Measurements from ENCODE around the gene C3orf33. TPM values are rescaled to one million over a fixed set of nuclear protein-coding genes. Genes with fewer than 3 reads are reported as not detected.

Gene C3orf33
- total and polyA plus RNA-seq, 2 of the 8 experiments (the other 6 are each of a cell fraction or from before 2014, with no cell fraction given), result 3.4 to 4.5 TPM

DNA sequence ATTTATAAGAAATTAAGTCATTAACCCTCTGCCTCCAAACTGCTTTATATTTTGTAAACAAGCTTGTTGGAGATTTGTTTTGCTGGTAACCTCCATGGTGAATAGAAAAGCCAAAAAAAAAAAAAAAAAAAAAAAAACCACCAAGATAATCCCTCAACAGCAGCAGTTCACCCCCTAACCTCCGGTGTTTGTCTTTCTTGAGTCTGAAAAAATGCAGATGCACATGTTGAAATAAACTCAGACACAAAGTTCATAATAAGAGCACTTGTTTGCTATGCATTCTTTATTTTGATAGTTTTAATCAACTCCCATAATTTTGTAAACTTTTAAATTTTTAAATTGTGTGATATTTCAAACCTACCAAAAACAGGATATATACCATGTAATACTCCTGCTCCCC, 59.4 kb downstream of the C3orf33 start (continued):
- TF ChIP-seq, protein P1, sequence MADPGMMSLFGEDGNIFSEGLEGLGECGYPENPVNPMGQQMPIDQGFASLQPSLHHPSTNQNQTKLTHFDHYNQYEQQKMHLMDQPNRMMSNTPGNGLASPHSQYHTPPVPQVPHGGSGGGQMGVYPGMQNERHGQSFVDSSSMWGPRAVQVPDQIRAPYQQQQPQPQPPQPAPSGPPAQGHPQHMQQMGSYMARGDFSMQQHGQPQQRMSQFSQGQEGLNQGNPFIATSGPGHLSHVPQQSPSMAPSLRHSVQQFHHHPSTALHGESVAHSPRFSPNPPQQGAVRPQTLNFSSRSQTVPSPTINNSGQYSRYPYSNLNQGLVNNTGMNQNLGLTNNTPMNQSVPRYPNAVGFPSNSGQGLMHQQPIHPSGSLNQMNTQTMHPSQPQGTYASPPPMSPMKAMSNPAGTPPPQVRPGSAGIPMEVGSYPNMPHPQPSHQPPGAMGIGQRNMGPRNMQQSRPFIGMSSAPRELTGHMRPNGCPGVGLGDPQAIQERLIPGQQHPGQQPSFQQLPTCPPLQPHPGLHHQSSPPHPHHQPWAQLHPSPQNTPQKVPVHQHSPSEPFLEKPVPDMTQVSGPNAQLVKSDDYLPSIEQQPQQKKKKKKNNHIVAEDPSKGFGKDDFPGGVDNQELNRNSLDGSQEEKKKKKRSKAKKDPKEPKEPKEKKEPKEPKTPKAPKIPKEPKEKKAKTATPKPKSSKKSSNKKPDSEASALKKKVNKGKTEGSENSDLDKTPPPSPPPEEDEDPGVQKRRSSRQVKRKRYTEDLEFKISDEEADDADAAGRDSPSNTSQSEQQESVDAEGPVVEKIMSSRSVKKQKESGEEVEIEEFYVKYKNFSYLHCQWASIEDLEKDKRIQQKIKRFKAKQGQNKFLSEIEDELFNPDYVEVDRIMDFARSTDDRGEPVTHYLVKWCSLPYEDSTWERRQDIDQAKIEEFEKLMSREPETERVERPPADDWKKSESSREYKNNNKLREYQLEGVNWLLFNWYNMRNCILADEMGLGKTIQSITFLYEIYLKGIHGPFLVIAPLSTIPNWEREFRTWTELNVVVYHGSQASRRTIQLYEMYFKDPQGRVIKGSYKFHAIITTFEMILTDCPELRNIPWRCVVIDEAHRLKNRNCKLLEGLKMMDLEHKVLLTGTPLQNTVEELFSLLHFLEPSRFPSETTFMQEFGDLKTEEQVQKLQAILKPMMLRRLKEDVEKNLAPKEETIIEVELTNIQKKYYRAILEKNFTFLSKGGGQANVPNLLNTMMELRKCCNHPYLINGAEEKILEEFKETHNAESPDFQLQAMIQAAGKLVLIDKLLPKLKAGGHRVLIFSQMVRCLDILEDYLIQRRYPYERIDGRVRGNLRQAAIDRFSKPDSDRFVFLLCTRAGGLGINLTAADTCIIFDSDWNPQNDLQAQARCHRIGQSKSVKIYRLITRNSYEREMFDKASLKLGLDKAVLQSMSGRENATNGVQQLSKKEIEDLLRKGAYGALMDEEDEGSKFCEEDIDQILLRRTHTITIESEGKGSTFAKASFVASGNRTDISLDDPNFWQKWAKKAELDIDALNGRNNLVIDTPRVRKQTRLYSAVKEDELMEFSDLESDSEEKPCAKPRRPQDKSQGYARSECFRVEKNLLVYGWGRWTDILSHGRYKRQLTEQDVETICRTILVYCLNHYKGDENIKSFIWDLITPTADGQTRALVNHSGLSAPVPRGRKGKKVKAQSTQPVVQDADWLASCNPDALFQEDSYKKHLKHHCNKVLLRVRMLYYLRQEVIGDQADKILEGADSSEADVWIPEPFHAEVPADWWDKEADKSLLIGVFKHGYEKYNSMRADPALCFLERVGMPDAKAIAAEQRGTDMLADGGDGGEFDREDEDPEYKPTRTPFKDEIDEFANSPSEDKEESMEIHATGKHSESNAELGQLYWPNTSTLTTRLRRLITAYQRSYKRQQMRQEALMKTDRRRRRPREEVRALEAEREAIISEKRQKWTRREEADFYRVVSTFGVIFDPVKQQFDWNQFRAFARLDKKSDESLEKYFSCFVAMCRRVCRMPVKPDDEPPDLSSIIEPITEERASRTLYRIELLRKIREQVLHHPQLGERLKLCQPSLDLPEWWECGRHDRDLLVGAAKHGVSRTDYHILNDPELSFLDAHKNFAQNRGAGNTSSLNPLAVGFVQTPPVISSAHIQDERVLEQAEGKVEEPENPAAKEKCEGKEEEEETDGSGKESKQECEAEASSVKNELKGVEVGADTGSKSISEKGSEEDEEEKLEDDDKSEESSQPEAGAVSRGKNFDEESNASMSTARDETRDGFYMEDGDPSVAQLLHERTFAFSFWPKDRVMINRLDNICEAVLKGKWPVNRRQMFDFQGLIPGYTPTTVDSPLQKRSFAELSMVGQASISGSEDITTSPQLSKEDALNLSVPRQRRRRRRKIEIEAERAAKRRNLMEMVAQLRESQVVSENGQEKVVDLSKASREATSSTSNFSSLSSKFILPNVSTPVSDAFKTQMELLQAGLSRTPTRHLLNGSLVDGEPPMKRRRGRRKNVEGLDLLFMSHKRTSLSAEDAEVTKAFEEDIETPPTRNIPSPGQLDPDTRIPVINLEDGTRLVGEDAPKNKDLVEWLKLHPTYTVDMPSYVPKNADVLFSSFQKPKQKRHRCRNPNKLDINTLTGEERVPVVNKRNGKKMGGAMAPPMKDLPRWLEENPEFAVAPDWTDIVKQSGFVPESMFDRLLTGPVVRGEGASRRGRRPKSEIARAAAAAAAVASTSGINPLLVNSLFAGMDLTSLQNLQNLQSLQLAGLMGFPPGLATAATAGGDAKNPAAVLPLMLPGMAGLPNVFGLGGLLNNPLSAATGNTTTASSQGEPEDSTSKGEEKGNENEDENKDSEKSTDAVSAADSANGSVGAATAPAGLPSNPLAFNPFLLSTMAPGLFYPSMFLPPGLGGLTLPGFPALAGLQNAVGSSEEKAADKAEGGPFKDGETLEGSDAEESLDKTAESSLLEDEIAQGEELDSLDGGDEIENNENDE (IDR thresholded peaks at IDR 0.05; ENCODE audit: insufficient replicate concordance, low read length), result no peak
- TF ChIP-seq CTBP2 (IDR thresholded peaks at IDR 0.05; ENCODE audit: borderline replicate concordance, insufficient read depth, insufficient read length, low read length) (no peak), NANOG (IDR thresholded peaks at IDR 0.05; ENCODE audit: insufficient read depth, low read depth, low read length, poor library complexity, severe bottlenecking) (no peak), YY1 (IDR thresholded peaks at IDR 0.05; ENCODE audit: low read depth, low read length) (no peak), TAF1 (IDR thresholded peaks at IDR 0.05; ENCODE audit: low read depth, low read length) (no peak), POU5F1 (IDR thresholded peaks at IDR 0.05; ENCODE audit: low read depth, low read length) (no peak), SRF (IDR thresholded peaks at IDR 0.05; ENCODE audit: low read depth, low read length) (no peak), GTF2F1 (IDR thresholded peaks at IDR 0.05; ENCODE audit: borderline replicate concordance, low read depth, low read length) (no peak)

Measured in H1 (cell line).